Neural cell (in vitro differentiated cells): Measurements from ENCODE around the gene FARP1.

ENCODE experiments used
- CTCF ChIP-seq: fragments of 450-650 bp; IDR thresholded peaks from 2 replicates; pipeline ENCODE4 v1.5.1; 2014; ENCODE audit warnings: antibody characterized with exemption, mild to moderate bottlenecking, moderate library complexity; ENCODE audit not compliant: poor library complexity, severe bottlenecking
- EP300 ChIP-seq: fragments of 450-650 bp; conservative IDR thresholded peaks from 2 replicates; pipeline ENCODE4 v1.6.1; 2014; ENCODE audit warnings: antibody characterized with exemption, mild to moderate bottlenecking, moderate library complexity; ENCODE audit not compliant: poor library complexity, severe bottlenecking
- EZH2 ChIP-seq: fragments of 200-600, 300-800 bp; shearing (Covaris generic), sonication (generic); IDR thresholded peaks from 2 replicates; pipeline ENCODE4 v1.6.1; 2014; ENCODE audit warnings: antibody characterized with exemption, low read length, borderline replicate concordance, mild to moderate bottlenecking; ENCODE audit not compliant: insufficient read depth, poor library complexity, severe bottlenecking
- POLR2AphosphoS5 ChIP-seq: IDR thresholded peaks from 2 replicates; pipeline ENCODE4 v1.6.1; 2012
- RAD21 ChIP-seq: fragments of 450-650 bp; conservative IDR thresholded peaks from 2 replicates; pipeline ENCODE4 v1.6.1; 2014; ENCODE audit warnings: antibody characterized with exemption, mild to moderate bottlenecking, moderate library complexity
- REST ChIP-seq: IDR thresholded peaks from 2 replicates; pipeline ENCODE4 v1.6.1; 2012; ENCODE audit warnings: borderline replicate concordance
- SMC3 ChIP-seq: fragments of 450-650 bp; conservative IDR thresholded peaks from 2 replicates; pipeline ENCODE4 v1.6.1; 2014; ENCODE audit warnings: antibody characterized with exemption, mild to moderate bottlenecking, moderate library complexity; ENCODE audit not compliant: poor library complexity
- TAF1 ChIP-seq: IDR thresholded peaks from 2 replicates; pipeline ENCODE4 v1.6.1; 2012; ENCODE audit warnings: low read depth

DNA sequence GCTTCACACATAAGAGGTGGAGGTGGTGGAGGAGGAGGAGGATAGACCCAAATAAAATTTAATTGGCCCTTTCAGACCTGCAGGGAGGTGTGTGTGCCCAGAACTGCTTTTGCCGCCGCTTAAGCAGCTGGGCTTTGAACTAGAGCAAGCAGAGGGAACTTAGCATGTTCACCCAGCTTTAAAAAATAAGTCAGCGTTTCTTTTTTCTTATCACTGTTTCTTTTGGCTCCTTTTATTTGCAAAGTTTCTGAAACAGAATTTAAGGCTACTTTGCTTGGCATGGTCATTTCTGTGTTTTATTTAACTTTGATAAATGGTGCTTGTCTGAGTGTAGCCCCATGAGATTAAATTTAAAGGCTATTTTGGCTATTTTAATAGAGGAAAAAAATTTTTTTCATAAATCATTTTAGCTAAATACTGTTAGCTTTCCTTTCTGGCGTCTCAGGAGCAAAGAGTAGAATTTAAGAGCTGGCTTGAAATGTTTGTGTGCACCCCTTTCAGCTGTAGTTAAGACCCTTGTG is 77.4 kb downstream of the FARP1 start:
- no peak for TF ChIP-seq POLR2AphosphoS5
- no peak for TF ChIP-seq CTCF
- TF ChIP-seq TAF1 = no peak
- TF ChIP-seq EP300 = no peak
- TF ChIP-seq RAD21 = no peak
- no peak for TF ChIP-seq REST
- TF ChIP-seq SMC3 = no peak
- TF ChIP-seq EZH2 = no peak
